Measurements from ENCODE around the gene HBB. TPM values are rescaled to one million over a fixed set of nuclear protein-coding genes. Genes with fewer than 3 reads are reported as not detected.

The HBB gene
- total and polyA plus RNA-seq, 2 of the 4 experiments (the other 2 are of a cell fraction), result 0.24 TPM; not detected in 1

- no peak for ATAC-seq (ENCODE audit: low read depth)
- 40% methylated on average over 1 of the region's 2 CpGs; no CpG with 5 or more reads in 1 of the 2 experiments for WGBS, 2 experiments (ENCODE audit: extremely low coverage in 2 of 2, insufficient read length in 1 of 2)
- H3K14ac ChIP-seq (replicated peaks; ENCODE audit: low read depth, low read length), result peak overlapping the region; percentile 63; the same call in 1 of the 2 replicates
- no peak overlapping the region for H3K4me3 ChIP-seq (ENCODE audit: insufficient read depth, low read depth, low read length)
- no peak overlapping the region for H3K23ac ChIP-seq (ENCODE audit: low read depth, low read length)
- BruUV-seq (replicated peaks), result no TSS peak
- H4K5ac ChIP-seq (ENCODE audit: low read depth, low read length), result no peak overlapping the region
- no peak overlapping the region for H4K8ac ChIP-seq (ENCODE audit: low read depth in 2 of 2, low read length in 2 of 2)
- H3K9me3 ChIP-seq (ENCODE audit: control insufficient read depth, insufficient read depth, low read length), result no peaks in the 10 kb centered on the region
- ChIA-PET CTCF (no interaction called here), POLR2A (ENCODE audit: unreplicated experiment) (no interaction called here)
- no peak overlapping the region for H4K91ac ChIP-seq (ENCODE audit: insufficient read depth, low read depth, low read length)
- H3K18ac ChIP-seq (ENCODE audit: low read depth, low read length), result no peak overlapping the region
- no peaks in the 10 kb centered on the region for H3K36me3 ChIP-seq (ENCODE audit: control insufficient read depth, insufficient read depth, low read length)
- H4K20me1 ChIP-seq (ENCODE audit: insufficient read depth, low read length), result no peaks in the 10 kb centered on the region
- no peaks in the 10 kb centered on the region for H3K27me3 ChIP-seq (ENCODE audit: control insufficient read depth, insufficient read depth, low read length)
- H2BK120ac ChIP-seq (ENCODE audit: low read depth, low read length), result no peak overlapping the region
- no peak overlapping the region for H2BK5ac ChIP-seq (ENCODE audit: low read depth, low read length, poor library complexity, severe bottlenecking)
- no peak overlapping the region for H3K56ac ChIP-seq (ENCODE audit: extremely low read depth, insufficient read depth, low read length)
- no peaks in the 10 kb centered on the region for H3K79me1 ChIP-seq (ENCODE audit: low read depth in 1 of 2, low read length in 2 of 2)
- no peak overlapping the region for H2AK5ac ChIP-seq (ENCODE audit: low read depth, low read length)
- H3K9ac ChIP-seq (ENCODE audit: low read depth, low read length), result no peak overlapping the region
- H2BK15ac ChIP-seq (ENCODE audit: low read depth, low read length), result no peak overlapping the region
- H3K27ac ChIP-seq (ENCODE audit: insufficient read depth, low read length), result no peak overlapping the region
- intact Hi-C loops (cut with micrococcal nuclease) (no loop called here), in situ Hi-C loops (cut with MboI; ENCODE audit: low sequenced_read_pairs) (no loop called here), dilution Hi-C loops (cut with HindIII; ENCODE audit: low sequenced_read_pairs, unreplicated experiment) (no loop called here)
- TF ChIP-seq NFE2L2 (IDR thresholded peaks at IDR 0.05; ENCODE audit: low read depth, low read length) (no peak), MXI1 (IDR thresholded peaks at IDR 0.05; ENCODE audit: borderline replicate concordance, low read depth, low read length) (no peak), RAD21 (IDR thresholded peaks at IDR 0.05; ENCODE audit: low read length) (no peak), CTCF (conservative IDR thresholded peaks at IDR 0.05; ENCODE audit: low read depth, low read length) (no peak), CHD1 (IDR thresholded peaks at IDR 0.05; ENCODE audit: low read depth, low read length) (no peak), CEBPB (IDR thresholded peaks at IDR 0.05; ENCODE audit: low read depth, low read length) (no peak), RFX5 (IDR thresholded peaks at IDR 0.05; ENCODE audit: low read depth, low read length) (no peak), BHLHE40 (IDR thresholded peaks at IDR 0.05; ENCODE audit: low read depth, low read length) (no peak), MAFK (IDR thresholded peaks at IDR 0.05; ENCODE audit: low read depth, low read length) (no peak), SMC3 (IDR thresholded peaks at IDR 0.05; ENCODE audit: low read depth, low read length) (no peak)
- TF ChIP-seq, protein P1, sequence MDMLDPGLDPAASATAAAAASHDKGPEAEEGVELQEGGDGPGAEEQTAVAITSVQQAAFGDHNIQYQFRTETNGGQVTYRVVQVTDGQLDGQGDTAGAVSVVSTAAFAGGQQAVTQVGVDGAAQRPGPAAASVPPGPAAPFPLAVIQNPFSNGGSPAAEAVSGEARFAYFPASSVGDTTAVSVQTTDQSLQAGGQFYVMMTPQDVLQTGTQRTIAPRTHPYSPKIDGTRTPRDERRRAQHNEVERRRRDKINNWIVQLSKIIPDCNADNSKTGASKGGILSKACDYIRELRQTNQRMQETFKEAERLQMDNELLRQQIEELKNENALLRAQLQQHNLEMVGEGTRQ (IDR thresholded peaks at IDR 0.05; ENCODE audit: low read depth, low read length), result no peak
- TF ChIP-seq, protein P2, sequence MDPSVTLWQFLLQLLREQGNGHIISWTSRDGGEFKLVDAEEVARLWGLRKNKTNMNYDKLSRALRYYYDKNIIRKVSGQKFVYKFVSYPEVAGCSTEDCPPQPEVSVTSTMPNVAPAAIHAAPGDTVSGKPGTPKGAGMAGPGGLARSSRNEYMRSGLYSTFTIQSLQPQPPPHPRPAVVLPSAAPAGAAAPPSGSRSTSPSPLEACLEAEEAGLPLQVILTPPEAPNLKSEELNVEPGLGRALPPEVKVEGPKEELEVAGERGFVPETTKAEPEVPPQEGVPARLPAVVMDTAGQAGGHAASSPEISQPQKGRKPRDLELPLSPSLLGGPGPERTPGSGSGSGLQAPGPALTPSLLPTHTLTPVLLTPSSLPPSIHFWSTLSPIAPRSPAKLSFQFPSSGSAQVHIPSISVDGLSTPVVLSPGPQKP (IDR thresholded peaks at IDR 0.05; ENCODE audit: borderline replicate concordance, low read depth, low read length), result no peak
- H3K4me2 ChIP-seq (ENCODE audit: low read depth, low read length), result no peak overlapping the region
- H3K4ac ChIP-seq (ENCODE audit: low read depth, low read length), result no peak overlapping the region
- DNase-seq, result no peak
- H2AK9ac ChIP-seq (replicated peaks; ENCODE audit: low read depth, low read length, poor library complexity), result no peak overlapping the region
- H2AFZ ChIP-seq (replicated peaks; ENCODE audit: low read length, poor library complexity), result no peak overlapping the region
- H3K9me1 ChIP-seq (ENCODE audit: insufficient read depth, low read length), result no peaks in the 10 kb centered on the region
- H3K4me1 ChIP-seq (ENCODE audit: control insufficient read depth, insufficient read depth, low read length), result no peaks in the 10 kb centered on the region; the same call in 1 of the 2 replicates
- no peak overlapping the region for H2BK20ac ChIP-seq (ENCODE audit: low read depth, low read length)
Measured at GRCh38 chr11:5267033-5267563, 40.2 kb upstream of the HBB start.
